Mesodermal cell (in vitro differentiated cells): ENCODE measurements around the gene EVC.
"Not testable (repeated sequence)": the region's sequence is repeated elsewhere in the genome, so short reads cannot be mapped to it uniquely, and the experiment has no call there.

Experiments used
- H3K27ac ChIP-seq: 2 replicates; pipeline ENCODE4 v1.7.0; 2013; ENCODE audit warnings: mild to moderate bottlenecking, low read depth, low read length, moderate library complexity; ENCODE audit not compliant: severe bottlenecking
- H3K36me3 ChIP-seq: 2 replicates; pipeline ENCODE4 v1.7.1; 2013; ENCODE audit warnings: mild to moderate bottlenecking, low read length, moderate library complexity; ENCODE audit not compliant: control insufficient read depth, insufficient read depth
- H3K4me1 ChIP-seq: one replicate; pipeline ENCODE4 v1.7.1; 2013; ENCODE audit warnings: mild to moderate bottlenecking, low read length; ENCODE audit not compliant: insufficient read depth, control insufficient read depth, poor library complexity, severe bottlenecking
- H3K4me3 ChIP-seq: 2 replicates; pipeline ENCODE4 v1.7.0; 2013; ENCODE audit warnings: low read length, control low read depth, mild to moderate bottlenecking; ENCODE audit not compliant: insufficient read depth, poor library complexity, severe bottlenecking; ENCODE audit errors: extremely low read depth
- H3K9me3 ChIP-seq: 2 replicates; pipeline ENCODE4 v1.7.1; 2013; ENCODE audit warnings: mild to moderate bottlenecking, low read length, moderate library complexity; ENCODE audit not compliant: control insufficient read depth
- WGBS, 2 experiments: methylation state at CpG; one replicate each; pipeline ENCODE4 v1.1.5; 2013; ENCODE audit warnings: missing lambda C conversion rate in 2 of 2; ENCODE audit not compliant: insufficient coverage in 2 of 2; 5-methylcytosine and 5-hydroxymethylcytosine counted together

EVC gene

GRCh38 chr4:5824227-5824626, 113.2 kb downstream of the EVC start:
- 79 to 93% methylated on average over 3 to 4 of the region's 7 CpGs for whole genome bisulfite sequencing, 2 experiments
- Histone ChIP-seq H3K27ac (no peak overlapping the region), H3K4me3 (no peak overlapping the region), H3K4me1 (no peaks in the 10 kb centered on the region), H3K9me3 (no peaks in the 10 kb centered on the region), H3K36me3 (peaks cover 82% of the 10 kb centered on the region)

- Histone ChIP-seq H3K4me3 (no peak overlapping the region), H3K36me3 (peaks cover 78% of the 10 kb centered on the region)
- 63 to 85% methylated on average over 3 to 5 of the region's 6 CpGs for WGBS, 2 experiments
Measured at GRCh38 chr4:5824635-5825034, 113.6 kb downstream of the EVC start.

GRCh38 chr4:5825321-5826041, 114.5 kb downstream of the EVC start:
- H3K4me3 ChIP-seq = no peak overlapping the region
- H3K36me3 ChIP-seq = peaks cover 70% of the 10 kb centered on the region
- no peaks in the 10 kb centered on the region for H3K4me1 ChIP-seq
- no peaks in the 10 kb centered on the region for H3K9me3 ChIP-seq
- WGBS, 2 experiments = 91 to 94% methylated on average over 14 to 17 of the region's 19 CpGs
- no peak overlapping the region for H3K27ac ChIP-seq

More at GRCh38 chr4:5824635-5825034, 113.6 kb downstream of the EVC start:
- Histone ChIP-seq H3K4me1 (no peaks in the 10 kb centered on the region), H3K27ac (no peak overlapping the region), H3K9me3 (no peaks in the 10 kb centered on the region)

- no peaks in the 10 kb centered on the region for H3K4me1 ChIP-seq
- 84 to 92% methylated on average over 4 to 5 of the region's 5 CpGs for WGBS, 2 experiments
- H3K36me3 ChIP-seq = peaks cover 66% of the 10 kb centered on the region
Measured at GRCh38 chr4:5826437-5827107, 115.6 kb downstream of the EVC start.

GRCh38 chr4:5827108-5828004, 116.4 kb downstream of the EVC start:
- Histone ChIP-seq H3K9me3 (no peaks in the 10 kb centered on the region), H3K4me3 (no peak overlapping the region), H3K4me1 (no peaks in the 10 kb centered on the region), H3K27ac (no peak overlapping the region), H3K36me3 (peaks cover 64% of the 10 kb centered on the region)
- 89 to 93% methylated on average over 16 of the region's 19 CpGs for WGBS, 2 experiments

More at GRCh38 chr4:5826437-5827107, 115.6 kb downstream of the EVC start:
- Histone ChIP-seq H3K4me3 (no peak overlapping the region), H3K9me3 (no peaks in the 10 kb centered on the region), H3K27ac (no peak overlapping the region)

GRCh38 chr4:5828005-5828391, 117.0 kb downstream of the EVC start:
- peaks cover 66% of the 10 kb centered on the region for H3K36me3 ChIP-seq
- no peak overlapping the region for H3K4me3 ChIP-seq
- no peaks in the 10 kb centered on the region for H3K9me3 ChIP-seq
- no peak overlapping the region for H3K27ac ChIP-seq
- WGBS, 2 experiments = 93 to 98% methylated on average over 7 to 9 of the region's 11 CpGs
- no peaks in the 10 kb centered on the region for H3K4me1 ChIP-seq

- H3K4me1 ChIP-seq = no peaks in the 10 kb centered on the region
- peaks cover 89% of the 10 kb centered on the region for H3K36me3 ChIP-seq
- no peaks in the 10 kb centered on the region for H3K9me3 ChIP-seq
- H3K27ac ChIP-seq = no peak overlapping the region
- no peak overlapping the region for H3K4me3 ChIP-seq
- 64 to 67% methylated on average over 3 of the region's 3 CpGs for WGBS, 2 experiments
Measured at GRCh38 chr4:5836943-5837342, 125.9 kb downstream of the EVC start.

GRCh38 chr4:5837483-5837882, 126.5 kb downstream of the EVC start:
- H3K27ac ChIP-seq, H3K4me1 ChIP-seq, H3K9me3 ChIP-seq, H3K4me3 ChIP-seq: not testable (repeated sequence)
- 68 to 90% methylated on average over 3 to 4 of the region's 6 CpGs for WGBS, 2 experiments
- peaks cover 90% of the 10 kb centered on the region for H3K36me3 ChIP-seq

- H3K27ac ChIP-seq = no peak overlapping the region
Measured at GRCh38 chr4:5839332-5839731, 128.3 kb downstream of the EVC start.

GRCh38 chr4:5839751-5840674, 129.0 kb downstream of the EVC start:
- Histone ChIP-seq H3K27ac (no peak overlapping the region), H3K36me3 (peaks cover 86% of the 10 kb centered on the region), H3K4me3 (no peak overlapping the region), H3K9me3 (no peaks in the 10 kb centered on the region), H3K4me1 (peaks cover 7% of the 10 kb centered on the region)
- WGBS, 2 experiments = 92 to 94% methylated on average over 28 to 29 of the region's 30 CpGs

More at GRCh38 chr4:5839332-5839731, 128.3 kb downstream of the EVC start:
- peaks cover 5% of the 10 kb centered on the region for H3K4me1 ChIP-seq
- 94 to 96% methylated on average over 11 to 13 of the region's 13 CpGs for WGBS, 2 experiments
- H3K36me3 ChIP-seq = peaks cover 87% of the 10 kb centered on the region
- H3K9me3 ChIP-seq = no peaks in the 10 kb centered on the region
- no peak overlapping the region for H3K4me3 ChIP-seq
